BJ (cell line): Measurements from ENCODE around the gene MLLT3. TPM values are rescaled to one million over a fixed set of nuclear protein-coding genes. Genes with fewer than 3 reads are reported as not detected.

Source experiments
- CTCF ChIA-PET: fragments of 350-600 bp; formaldehyde crosslinking; extraction: SDS; loops from one replicate; lab custom pipeline; 2021; ENCODE audit warnings: antibody characterized with exemption, inconsistent platforms; lab: Yijun Ruan, JAX
- POLR2A ChIA-PET: fragments of 300-600 bp; sonication (Branson Sonifier 250); formaldehyde crosslinking; extraction: SDS; loops from one replicate; lab custom pipeline; 2021; ENCODE audit warnings: antibody characterized with exemption; lab: Charles Lee
- DNase-seq: peaks from one replicate; pipeline ENCODE4 v3.0.0-alpha.2; 2011; ENCODE audit warnings: low read depth
- H3K27me3 ChIP-seq: 2 replicates; pipeline ENCODE4 v1.6.0; 2011; ENCODE audit warnings: low read length; ENCODE audit not compliant: control insufficient read depth, insufficient read depth
- H3K36me3 ChIP-seq: 2 replicates; pipeline ENCODE4 v1.5.1; 2011; ENCODE audit warnings: low read length; ENCODE audit not compliant: control insufficient read depth, insufficient read depth
- H3K4me3 ChIP-seq: 2 replicates; pipeline ENCODE4 v1.5.1; 2011; ENCODE audit warnings: low read depth, mild to moderate bottlenecking, control low read depth, low read length
- CTCF ChIP-seq: IDR thresholded peaks from 2 replicates; pipeline ENCODE4 v1.5.1; 2011; ENCODE audit warnings: low read depth, mild to moderate bottlenecking, control low read depth, inconsistent platforms, low read length, moderate library complexity; ENCODE audit not compliant: insufficient read depth
- polyA plus RNA-seq: library from polyadenylated mRNA; depleted of rRNA; stranded (reverse); fragments of >200 nt; gene quantifications from 2 replicates; pipeline ENCODE4 v1.2.3, GENCODE V29; 2011

MLLT3 gene
- polyA plus RNA-seq, 1 experiment: 13.8 TPM

- POLR2A ChIA-PET: no interaction called here
- Histone ChIP-seq H3K4me3 (no peak overlapping the region), H3K27me3 (no peaks in the 10 kb centered on the region), H3K36me3 (no peaks in the 10 kb centered on the region)
- CTCF ChIA-PET: no interaction called here
- no peak for TF ChIP-seq CTCF
- no peak for DNase-seq
Measured at GRCh38 chr9:20373263-20373662, 249.0 kb downstream of the MLLT3 start.

- Histone ChIP-seq H3K27me3 (no peaks in the 10 kb centered on the region), H3K4me3 (no peak overlapping the region), H3K36me3 (no peaks in the 10 kb centered on the region)
- POLR2A ChIA-PET: no interaction called here
- no peak for DNase-seq
- CTCF ChIA-PET: no interaction called here
- TF ChIP-seq CTCF: no peak
Measured at GRCh38 chr9:20369391-20369790, 252.9 kb downstream of the MLLT3 start.

GRCh38 chr9:20367855-20368254 lies 254.4 kb downstream of the MLLT3 start:
- no peaks in the 10 kb centered on the region for H3K27me3 ChIP-seq
- H3K36me3 ChIP-seq: no peaks in the 10 kb centered on the region
- POLR2A ChIA-PET: no interaction called here
- TF ChIP-seq CTCF: no peak
- no peak for DNase-seq
- CTCF ChIA-PET: interaction anchor here (1.3 kb wide), 1 partner anchor 55 kb away, joined by 4 read pairs; no protein-coding TSS in a partner anchor
- no peak overlapping the region for H3K4me3 ChIP-seq

GRCh38 chr9:20364959-20365358 lies 257.3 kb downstream of the MLLT3 start:
- TF ChIP-seq CTCF: no peak
- DNase-seq: no peak
- Histone ChIP-seq H3K27me3 (no peaks in the 10 kb centered on the region), H3K4me3 (no peak overlapping the region), H3K36me3 (no peaks in the 10 kb centered on the region)
- CTCF ChIA-PET: interaction anchor here (0.6 to 1.0 kb wide), 2 partner anchors 16 to 587 kb away, joined by 3 read pairs; no protein-coding TSS in a partner anchor
- POLR2A ChIA-PET: no interaction called here

GRCh38 chr9:20363233-20363632 lies 259.1 kb downstream of the MLLT3 start:
- ChIA-PET CTCF (interaction anchor here (1.0 kb wide), 1 partner anchor 580 kb away, joined by 3 read pairs; no protein-coding TSS in a partner anchor), POLR2A (no interaction called here)
- Histone ChIP-seq H3K27me3 (no peaks in the 10 kb centered on the region), H3K4me3 (no peak overlapping the region), H3K36me3 (no peaks in the 10 kb centered on the region)
- no peak for DNase-seq
- no peak for TF ChIP-seq CTCF
